ENCODE measurements around the gene PFDN2.
"Not testable (repeated sequence)": the region's sequence is repeated elsewhere in the genome, so short reads cannot be mapped to it uniquely, and the experiment has no call there.

The PFDN2 gene

DNA sequence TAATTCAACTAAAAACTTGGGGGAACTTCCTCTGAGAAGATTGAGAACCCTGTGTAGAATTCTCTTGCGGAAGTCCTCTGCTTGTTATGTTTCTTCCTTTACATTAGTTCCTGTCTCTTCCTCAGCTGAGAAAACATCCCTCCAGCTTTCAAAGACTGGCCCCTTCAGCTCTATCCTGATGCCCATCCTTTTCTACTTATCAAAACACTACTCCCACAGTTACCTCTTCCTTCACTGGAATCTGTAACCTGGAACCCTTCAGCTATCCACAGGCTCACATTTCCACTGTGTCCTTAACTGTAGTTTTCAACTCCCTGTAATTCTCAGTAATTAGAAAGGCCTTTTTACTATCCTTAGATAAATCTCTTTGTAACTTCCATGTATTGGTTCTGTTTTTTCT is 20.6 kb upstream of the PFDN2 start:
- DNase-seq (ENCODE audit: low spot score), result no peak

DNA sequence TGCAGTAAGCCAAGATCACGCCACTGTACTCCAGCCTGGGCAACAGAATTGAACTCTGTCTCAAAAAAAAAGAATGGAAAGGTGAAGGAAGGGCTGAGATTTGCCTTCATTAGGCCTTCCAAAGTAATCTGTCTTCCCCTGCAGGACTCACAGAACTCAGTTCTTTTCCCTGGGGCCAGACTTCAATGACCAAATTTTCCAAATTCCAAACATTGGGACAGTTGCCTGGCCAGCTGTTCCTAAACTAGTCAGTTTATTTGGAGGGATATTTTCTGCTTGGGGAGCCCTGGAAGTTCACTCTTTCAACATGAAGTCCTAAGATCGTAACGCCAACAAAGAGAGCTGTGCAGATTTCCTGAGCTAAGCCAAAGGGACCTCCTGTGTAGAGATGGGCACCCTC is 20.0 kb upstream of the PFDN2 start:
- no peak for DNase-seq (ENCODE audit: low spot score)

DNA sequence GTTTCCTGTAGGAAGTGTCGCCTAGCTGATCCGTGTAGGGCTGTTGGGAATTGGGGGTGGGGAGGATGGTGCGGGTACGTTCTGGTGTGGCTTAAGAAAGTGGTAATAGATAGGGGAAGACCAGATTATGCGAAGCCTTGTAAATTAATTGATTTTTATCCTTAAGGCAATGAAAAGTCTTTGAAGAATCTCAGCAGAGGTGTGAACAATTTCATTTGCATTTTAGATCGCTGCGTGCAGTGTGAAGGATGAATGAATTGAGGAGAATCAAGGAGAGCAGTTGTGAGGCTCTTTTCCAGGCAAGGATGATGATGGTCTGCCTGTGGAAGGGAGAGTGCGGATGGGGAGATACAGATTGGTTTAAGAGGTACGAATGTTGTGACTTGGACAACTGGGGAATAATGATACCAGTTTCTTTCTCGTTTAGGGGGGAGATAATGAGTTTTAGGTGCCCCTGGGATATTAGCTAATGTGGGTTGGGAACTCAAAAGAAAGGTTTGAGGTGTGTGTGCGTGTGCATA is 15.4 kb upstream of the PFDN2 start:
- no peak for DNase-seq (ENCODE audit: low spot score)

DNA sequence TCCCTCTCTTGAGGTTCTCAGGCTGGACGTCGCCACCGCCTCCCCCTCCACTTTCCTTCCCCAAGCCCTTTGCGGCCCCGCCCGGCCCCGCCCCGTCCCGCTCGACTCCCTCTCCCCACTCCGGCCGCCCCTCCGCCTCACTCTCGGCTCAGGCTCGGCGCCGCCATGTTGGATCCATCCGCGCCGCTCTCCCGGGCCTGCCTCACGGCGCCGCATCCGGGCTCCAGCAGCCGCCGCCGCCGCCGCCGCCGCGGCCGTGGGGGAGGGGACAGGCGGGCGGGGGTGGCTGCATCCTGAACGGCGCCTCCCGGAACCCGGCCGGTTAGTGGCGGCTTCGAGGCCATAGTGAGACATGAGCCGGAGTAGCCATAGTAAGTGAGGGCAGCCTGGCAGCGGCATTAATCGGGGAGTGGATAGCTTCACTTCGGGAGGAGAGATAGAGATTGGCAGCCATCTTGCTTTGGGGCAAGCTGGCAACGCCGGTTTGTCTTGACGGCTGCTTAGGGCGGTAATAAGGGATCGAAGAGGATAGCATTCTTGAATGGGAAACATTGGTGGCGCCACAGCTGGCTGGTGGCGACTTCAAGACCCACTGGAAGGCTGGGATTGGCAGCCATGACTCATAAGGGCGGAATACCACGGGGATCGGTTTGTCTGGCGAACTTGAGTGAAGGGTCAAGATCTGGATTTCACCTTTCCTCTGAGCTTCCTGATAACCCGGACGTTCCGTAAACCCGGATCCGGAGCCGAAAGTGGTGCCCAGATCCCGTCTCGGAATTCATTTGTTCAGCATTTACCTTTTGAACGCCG is 14.8 kb upstream of the PFDN2 start, which contains the start of gene DEDD:
Gene DEDD, minus strand, starts transcription at position 258 of the 810 bp plus-strand sequence. CDS start 8,205 bp downstream, outside the sequence.
- DNase-seq (ENCODE audit: low spot score), result peak; percentile 98

DNA sequence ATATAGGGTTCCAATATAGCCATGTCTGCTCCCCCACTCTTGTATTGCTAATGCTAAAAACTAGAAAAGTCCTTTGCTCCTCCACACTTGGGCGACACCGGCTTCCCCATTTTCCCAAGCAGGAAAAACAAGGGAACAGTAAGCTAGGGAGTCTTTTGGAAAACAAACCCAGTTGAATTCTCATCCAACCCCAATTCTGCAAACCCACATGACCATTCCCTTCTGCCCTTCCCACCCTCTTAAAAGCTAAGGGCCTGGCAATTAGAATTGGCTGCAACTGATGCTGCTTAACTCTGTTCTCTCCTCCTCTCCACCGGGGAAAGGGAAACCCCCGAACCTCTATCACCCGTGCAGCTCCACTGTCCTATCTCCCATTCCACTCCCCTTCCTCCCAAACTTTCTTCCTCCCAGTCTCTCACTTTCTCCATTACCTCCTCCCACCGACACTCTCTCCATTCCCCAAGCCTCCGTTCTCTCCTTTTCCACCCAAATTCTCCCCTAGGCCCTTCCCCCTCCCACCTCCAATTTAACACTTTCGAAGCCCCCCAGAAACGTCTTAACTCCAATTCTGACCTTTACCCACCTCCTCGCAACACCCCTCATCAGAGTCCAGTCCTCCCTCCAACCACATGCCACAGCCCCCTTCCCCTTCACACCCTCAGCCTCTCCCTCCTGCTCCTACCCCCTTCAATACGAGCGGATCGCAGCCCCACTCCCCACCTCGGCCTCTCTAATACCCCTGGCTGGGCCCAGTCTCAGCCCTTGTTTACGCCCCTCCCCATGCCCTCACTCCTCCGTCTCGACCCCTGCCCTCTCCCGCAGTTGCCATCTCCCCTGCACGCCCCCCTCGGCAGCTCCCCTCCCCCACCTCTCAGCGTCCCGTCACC is 13.9 kb upstream of the PFDN2 start:
- peak; percentile 47 for DNase-seq (ENCODE audit: low spot score)

DNA sequence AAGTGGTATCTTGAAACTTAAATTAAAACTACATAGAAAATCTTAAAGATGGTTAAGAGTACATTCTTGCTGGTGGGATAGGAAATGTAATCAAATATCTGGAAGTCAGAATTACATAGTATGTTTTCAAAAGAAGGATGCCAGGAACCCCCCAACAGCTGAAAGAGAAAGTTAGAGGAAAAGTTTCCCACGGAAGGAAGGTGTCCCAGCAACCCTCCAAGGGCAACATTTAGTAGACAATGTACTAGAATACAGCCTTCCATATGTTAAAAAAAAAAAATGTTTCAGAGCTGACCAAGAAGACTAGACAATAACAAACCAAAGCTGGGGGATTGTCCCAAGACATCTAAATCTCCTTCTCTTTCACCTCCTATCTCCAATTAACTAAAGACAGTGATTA is 12.4 kb upstream of the PFDN2 start:
- no peak for DNase-seq (ENCODE audit: low spot score)

DNA sequence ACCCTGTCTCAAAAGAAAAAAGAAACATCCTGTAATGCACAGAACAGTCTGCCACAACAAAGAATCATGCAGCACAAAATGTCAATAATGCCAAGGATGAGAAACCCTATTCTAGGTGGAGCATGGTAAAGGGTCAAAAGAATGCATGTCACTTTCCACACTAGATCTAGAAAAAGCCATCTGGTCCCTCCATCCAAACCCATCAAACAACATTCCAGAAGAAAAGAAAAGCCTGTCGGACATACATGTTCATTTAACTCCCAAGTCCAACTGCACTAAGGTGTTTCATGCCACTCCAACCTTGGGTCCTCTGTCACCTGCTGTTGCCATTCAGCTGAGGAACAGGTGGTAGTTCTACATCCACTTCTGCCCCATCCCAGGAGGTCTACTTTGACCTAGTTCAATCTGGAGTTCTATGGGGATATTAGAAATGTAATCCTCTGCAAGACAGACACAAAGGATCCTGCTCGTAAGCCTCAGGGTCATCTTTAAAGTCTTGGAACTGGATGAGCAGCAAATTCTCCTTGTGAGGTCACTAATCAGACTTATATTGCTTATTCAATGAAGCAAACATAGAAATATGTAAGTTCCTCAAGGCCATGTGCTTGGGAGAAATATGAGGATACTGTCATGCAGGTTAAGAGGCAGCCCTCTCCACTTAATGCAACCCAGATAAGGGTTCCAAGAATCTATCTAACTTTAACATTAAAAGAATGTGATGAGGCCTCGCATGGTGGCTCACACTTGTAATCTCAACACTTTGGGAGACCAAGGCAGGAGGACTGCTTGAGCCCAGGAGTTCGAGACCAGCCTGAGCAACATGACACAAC is 11.0 kb upstream of the PFDN2 start:
- DNase-seq (ENCODE audit: low spot score), result no peak

DNA sequence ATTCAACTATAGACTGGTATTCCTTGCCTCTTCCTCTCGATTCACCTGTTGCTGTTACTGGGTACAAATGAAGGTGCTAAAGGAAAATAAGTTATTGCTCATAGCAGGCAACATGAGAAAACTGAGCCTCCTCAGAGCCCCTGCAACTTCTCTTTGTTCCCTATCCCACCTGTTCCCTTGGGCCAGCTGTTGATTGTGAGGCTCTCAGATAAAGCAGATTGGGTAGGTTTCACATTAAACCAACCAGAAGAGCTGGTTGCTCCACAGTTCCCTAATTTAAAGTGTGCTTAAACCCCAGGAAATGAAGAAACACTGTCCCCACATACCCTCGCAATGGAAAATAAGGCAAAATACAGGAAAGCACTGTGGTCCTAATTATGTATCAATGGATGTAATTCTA is 9.8 kb upstream of the PFDN2 start:
- no peak for DNase-seq (ENCODE audit: low spot score)

DNA sequence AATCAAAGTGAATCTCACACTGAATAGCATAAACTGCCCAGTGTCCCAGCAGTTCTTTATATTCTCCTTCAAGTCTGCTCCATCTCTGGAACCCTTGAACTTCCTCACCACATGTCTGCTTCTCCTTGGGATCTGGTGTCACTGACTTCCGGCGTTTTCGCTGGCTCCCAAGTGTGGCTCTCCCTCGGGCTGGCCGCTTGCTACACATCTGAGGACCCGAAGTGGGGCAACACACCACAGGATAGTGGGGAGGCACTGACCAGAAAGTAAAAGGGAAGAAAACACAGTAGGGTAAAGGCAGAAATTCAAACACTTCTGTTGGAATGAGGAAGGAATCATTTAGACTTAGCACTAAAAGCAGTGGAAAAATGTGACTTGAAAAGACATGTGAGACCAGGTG is 5.1 kb upstream of the PFDN2 start:
- DNase-seq (ENCODE audit: low spot score), result no peak

DNA sequence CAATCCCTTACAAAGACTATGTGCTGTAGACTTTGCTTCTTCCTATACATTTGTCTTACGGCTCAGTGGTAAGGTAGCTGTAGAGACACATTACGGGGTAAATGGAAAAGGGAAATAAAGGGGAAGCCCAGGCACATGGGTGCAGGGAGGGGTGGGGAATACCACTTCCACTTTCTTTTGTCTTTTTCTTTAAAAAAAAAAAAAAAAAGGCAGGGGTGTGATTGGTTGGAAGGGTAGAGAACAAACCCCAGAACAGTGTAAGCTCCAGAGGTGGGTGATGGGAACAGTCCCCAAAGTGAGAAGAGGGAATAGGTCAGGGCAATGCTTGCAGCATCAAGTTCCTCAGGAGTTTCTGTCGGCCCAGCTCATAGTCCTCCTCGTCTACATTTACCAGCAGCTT is 4.0 kb upstream of the PFDN2 start:
- peak; percentile 61 for DNase-seq (ENCODE audit: low spot score)

DNA sequence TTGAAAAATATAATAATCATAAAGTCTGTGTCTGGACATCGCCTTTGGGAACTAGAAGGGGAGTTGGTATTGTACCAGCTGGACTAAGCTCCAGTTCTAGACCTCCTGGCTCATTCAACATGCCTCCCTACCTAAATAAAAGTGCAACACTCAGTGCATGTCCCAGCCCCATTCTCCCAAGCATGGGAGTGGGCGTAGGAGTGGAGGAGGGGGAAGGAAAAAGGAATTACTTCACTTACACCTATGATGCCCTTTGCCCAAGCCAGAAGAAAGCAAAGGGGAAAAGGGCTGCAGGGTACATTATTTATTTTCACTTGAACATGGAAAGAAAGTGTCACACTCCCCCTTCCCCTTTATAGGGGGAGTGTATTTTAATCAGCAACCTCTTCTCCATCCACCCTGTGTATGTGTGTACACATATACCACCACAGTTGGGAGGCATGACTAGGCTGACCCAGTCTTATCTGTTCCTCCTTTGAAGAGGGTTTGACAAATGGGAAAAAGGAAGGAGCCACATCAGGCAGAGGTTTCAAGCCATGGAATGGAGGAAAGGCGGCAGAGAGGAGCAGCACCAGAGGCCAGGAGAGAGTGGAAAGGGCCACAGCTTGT is 3.3 kb upstream of the PFDN2 start:
- DNase-seq (ENCODE audit: low spot score), result no peak

DNA sequence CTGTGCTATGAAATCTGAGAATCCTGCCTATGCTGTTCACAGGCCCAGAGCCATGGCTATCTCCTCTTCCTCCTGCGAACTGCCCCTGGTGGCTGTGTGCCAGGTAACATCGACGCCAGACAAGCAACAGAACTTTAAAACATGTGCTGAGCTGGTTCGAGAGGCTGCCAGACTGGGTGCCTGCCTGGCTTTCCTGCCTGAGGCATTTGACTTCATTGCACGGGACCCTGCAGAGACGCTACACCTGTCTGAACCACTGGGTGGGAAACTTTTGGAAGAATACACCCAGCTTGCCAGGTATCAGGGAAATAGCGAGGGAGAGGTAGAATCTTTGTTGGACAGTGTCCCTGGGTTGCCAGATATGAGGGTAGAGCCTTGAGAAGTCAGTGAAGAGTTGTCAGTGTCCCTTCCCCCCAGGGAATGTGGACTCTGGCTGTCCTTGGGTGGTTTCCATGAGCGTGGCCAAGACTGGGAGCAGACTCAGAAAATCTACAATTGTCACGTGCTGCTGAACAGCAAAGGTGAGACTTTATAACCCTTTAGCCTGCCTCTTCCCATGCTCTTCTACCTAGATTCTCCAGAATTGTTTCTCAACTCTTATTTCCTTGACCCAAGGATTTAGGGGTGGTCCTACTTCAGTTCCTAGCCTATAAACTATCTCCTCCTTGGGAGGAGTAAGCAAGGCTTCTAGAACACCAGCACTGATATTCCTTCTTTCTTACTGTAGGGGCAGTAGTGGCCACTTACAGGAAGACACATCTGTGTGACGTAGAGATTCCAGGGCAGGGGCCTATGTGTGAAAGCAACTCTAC is 1.5 kb upstream of the PFDN2 start:
- peak; percentile 39 for DNase-seq (ENCODE audit: low spot score)

DNA sequence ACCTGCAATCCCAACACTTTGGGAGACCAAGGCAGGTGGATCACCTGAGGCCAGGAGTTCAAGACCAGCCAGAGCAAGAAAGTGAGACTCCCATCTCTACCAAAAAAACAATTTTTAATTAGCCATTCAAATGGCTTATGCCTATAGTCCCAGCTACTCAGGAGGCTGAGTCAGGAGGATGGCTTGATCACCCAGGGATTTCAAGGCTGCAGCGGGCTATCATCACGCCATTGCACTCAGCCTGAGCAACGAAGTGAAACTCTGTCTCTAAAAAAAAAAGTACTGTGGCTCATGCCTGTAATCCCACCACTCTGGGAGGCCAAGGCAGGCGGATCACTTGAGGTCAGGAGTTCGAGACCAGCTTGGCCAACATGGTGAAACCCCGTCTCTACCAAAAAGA is 1.9 kb downstream of the PFDN2 start:
- not testable (repeated sequence) for DNase-seq (ENCODE audit: low spot score)

DNA sequence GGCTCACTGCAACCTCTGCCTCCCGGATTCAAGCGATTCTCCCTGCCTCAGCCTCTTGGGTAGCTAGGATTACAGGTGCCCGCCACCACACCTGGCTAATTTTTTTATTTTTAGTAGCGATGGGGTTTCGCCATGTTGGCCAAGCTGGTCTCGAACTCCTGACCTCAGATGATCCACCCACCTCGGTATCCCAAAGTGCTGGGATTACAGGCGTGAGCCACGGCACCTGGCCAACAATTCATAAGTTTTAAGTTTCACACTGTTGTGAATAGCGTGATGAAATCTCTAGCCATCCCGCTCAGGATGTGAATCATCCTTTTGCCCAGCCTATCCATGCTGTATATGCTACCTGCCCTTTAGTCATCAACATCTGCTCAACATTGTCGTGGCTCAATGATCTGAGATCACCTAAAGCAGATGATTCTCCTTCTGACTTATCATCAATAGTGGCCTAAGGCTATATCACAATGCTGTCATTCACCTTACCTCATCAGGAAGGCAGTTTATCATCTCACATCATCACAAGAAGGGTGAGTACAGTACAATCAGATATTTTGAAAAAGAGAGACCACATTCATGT is 2.6 kb downstream of the PFDN2 start:
- no peak for DNase-seq (ENCODE audit: low spot score)

DNA sequence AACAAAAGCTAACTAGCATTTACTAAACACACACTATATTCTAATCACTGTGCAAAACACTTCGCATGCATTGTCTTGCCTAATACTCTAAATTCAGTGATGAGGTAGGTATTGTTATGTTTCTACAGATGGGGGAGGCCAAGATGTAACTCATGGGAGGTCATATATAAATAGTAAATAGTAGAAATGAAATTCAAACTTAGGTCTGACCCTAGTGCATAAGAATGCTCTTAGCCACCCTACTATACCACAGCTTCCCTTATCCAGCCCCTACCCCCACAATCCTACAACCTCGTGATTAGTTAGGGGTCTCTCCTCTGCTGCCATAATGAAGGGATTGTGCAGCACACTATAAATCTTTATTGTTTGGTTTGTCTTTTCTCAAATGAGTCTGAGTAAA is 3.3 kb downstream of the PFDN2 start:
- peak; percentile 52 for DNase-seq (ENCODE audit: low spot score)

DNA sequence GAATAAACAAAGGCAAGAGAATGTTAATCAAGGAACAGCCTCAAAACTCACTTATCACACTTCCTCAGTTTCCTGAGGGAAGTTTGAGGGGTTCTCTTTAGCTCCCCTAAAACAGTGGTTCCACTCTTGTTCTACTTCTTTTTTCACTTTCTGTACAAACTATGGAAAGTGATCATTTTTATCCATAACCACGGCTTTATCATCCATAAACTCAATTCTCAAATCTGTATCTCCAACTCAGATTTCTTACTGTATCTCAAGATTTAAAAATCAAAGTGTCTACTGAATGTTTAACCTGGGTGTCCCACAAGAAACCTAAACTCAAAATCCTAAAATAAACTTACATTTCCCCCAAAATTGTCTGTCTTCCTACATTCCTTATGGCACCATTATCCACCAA is 3.9 kb downstream of the PFDN2 start:
- DNase-seq (ENCODE audit: low spot score), result no peak

DNA sequence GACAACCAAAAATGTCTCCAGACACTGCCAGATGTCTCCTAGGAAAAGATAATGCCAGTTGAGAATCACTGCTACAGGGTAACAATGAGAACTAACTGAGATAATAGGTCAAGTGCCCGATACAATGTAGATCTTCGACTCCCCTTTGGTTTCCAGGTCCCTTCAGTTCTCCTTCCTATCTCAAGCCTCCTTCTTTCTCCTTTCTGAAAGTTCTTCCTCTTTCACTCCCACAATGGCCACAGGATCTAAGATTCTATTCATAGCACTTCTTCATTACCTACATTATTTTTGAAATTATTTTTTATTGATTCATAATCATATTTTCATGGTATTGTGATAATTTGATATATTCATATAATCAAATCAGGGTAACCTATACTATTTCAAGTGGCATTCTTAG is 6.3 kb downstream of the PFDN2 start:
- DNase-seq (ENCODE audit: low spot score), result no peak

DNA sequence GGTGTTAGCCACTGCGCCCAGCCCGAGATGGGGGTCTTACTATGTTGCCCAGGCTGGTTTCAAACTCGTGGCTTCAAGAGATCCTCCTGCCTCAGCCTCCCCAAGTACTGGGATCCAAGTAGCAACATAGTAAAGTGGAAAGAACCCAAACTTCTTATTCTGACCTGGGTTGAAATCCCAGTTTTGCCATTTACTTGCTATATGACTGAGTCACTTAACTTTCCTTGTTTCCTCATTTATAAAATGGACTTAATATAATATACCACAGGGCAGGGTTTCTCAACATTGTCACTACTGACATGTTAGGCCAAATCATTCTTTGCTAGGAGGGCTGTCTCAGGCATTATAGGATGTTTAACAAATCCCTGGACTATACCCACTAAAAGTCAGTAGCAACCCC is 6.7 kb downstream of the PFDN2 start:
- DNase-seq (ENCODE audit: low spot score), result no peak

DNA sequence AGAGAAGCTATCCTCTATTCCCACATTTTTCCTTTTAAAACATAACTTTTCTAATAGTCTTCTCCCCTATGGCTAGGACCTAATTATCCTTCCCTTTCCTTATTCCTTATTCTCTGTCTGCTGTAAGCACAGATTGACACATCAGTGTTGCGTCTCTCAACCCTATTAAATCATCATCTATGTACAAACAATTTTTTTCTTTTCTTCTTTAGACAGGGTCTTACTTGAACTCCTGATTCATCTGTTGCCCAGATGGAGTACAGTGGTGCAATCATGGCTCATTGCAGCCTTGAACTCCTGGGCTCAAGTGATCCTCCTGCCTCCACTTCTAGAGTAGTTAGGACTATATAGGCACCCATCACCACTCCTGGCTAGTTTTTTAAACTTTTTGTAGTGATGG is 11.4 kb downstream of the PFDN2 start:
- DNase-seq (ENCODE audit: low spot score), result no peak

DNA sequence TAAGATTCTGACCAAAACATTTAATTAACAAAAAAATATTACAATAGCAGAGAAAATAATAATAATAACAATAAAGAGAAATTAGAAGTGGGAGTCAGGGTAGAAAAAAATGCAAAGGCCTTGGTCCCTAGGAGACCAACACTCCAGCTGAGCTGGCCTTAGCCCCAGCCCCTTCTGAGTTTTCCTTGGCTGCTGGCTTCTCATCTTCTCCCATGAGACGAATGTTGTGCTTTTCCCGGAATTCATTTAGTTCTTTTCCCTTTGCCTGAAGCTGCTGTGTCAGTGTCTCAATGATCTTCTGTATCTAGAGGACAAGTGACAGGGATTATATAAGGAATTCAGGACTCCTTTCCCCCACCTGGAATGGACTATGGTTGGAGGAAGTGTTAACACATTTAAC is 17.3 kb downstream of the PFDN2 start:
- DNase-seq (ENCODE audit: low spot score), result no peak
